K562 (cell line): ENCODE data around the gene CSTF2T. TPM values are rescaled to one million over a fixed set of nuclear protein-coding genes. Genes with fewer than 3 reads are reported as not detected.

Experiments used
- ATAC-seq: fragments of 200-7000 bp; cut with Tn5 transposase; 3 replicates; pipeline ENCODE4 v1.9.1; 2020; ENCODE audit warnings: moderate library complexity
- BruUV-seq: library from RNA; stranded (reverse); fragments of 400-500 nt; replicated peaks from 2 replicates; lab custom pipeline; 2021; lab: Mats Ljungman, UMichigan
- CTCF ChIA-PET: fragments of 300-600 bp; formaldehyde crosslinking; extraction: SDS; loops from one replicate; lab custom pipeline; 2021; ENCODE audit warnings: low intra/inter-chr PET ratio; lab: Yijun Ruan, JAX
- POLR2A ChIA-PET: fragments of 300-600, 350-650 bp; sonication (Branson Sonifier 250); formaldehyde crosslinking; extraction: SDS; loops from one replicate; lab custom pipeline; 2021; ENCODE audit warnings: antibody characterized with exemption, inconsistent platforms; lab: Yijun Ruan, JAX
- DNase-seq, 4 experiments: peaks; one replicate each; pipeline versions ENCODE4 v3.0.0 to v3.0.0-alpha.2; 2011 to 2018; ENCODE audit warnings: low spot score in 3 of 4, mixed read lengths in 3 of 4; ENCODE audit errors: extremely low read depth in 1 of 4
- FAIRE-seq: peaks from 2 replicates; lab custom pipeline; 2011; peaks lifted over from hg19 to GRCh38; lab: Jason Lieb, UNC
- H2AFZ ChIP-seq: 2 replicates; pipeline ENCODE4 v1.6.0; 2011; ENCODE audit warnings: low read depth, low read length, control low read depth, inconsistent platforms
- H3K27ac ChIP-seq: fragments of 200-600 bp; 3 replicates; pipeline ENCODE4 v1.8.0; 2011; ENCODE audit warnings: low read depth, mild to moderate bottlenecking, control low read depth, inconsistent platforms, low read length, moderate library complexity, mixed read lengths; ENCODE audit errors: extremely low read depth
- H3K27me3 ChIP-seq, 2 experiments: fragments of 300-600 bp in 1 of 2; 2 replicates in 1 of 2; 3 replicates in 1 of 2; pipeline versions ENCODE4 v1.6.0 to v1.8.0; 2011; ENCODE audit warnings: inconsistent platforms in 2 of 2, low read length in 2 of 2, mild to moderate bottlenecking in 1 of 2, mixed read lengths in 1 of 2, moderate library complexity in 1 of 2; ENCODE audit not compliant: control insufficient read depth in 2 of 2, insufficient read depth in 2 of 2
- H3K36me3 ChIP-seq: fragments of 300-600 bp; 3 replicates; pipeline ENCODE4 v1.8.0; 2011; ENCODE audit warnings: mild to moderate bottlenecking, low read length, inconsistent platforms; ENCODE audit not compliant: control insufficient read depth, insufficient read depth
- H3K4me1 ChIP-seq, 2 experiments: fragments of 200-600 bp in 1 of 2; replicated peaks in 1 of 2; 2 replicates in 1 of 2; 3 replicates in 1 of 2; pipeline versions ENCODE4 v1.5.1 to v1.8.0; 2011; ENCODE audit warnings: inconsistent platforms in 2 of 2, low read length in 2 of 2, mild to moderate bottlenecking in 1 of 2, mixed read lengths in 1 of 2, moderate library complexity in 1 of 2; ENCODE audit not compliant: control insufficient read depth in 2 of 2, insufficient read depth in 2 of 2
- H3K4me2 ChIP-seq: 2 replicates; pipeline ENCODE4 v1.6.1; 2011; ENCODE audit warnings: low read length, control low read depth, inconsistent platforms, mixed read lengths; ENCODE audit not compliant: insufficient read depth
- H3K4me3 ChIP-seq: fragments of 200-600 bp; sonication (generic), shearing (Covaris generic); 2 replicates; pipeline ENCODE4 v1.5.1; 2016; ENCODE audit warnings: control low read depth, inconsistent platforms
- H3K79me2 ChIP-seq: fragments of 200-600 bp; 3 replicates; pipeline ENCODE4 v1.8.0; 2011; ENCODE audit warnings: low read length, inconsistent platforms; ENCODE audit not compliant: control insufficient read depth, insufficient read depth
- H3K9ac ChIP-seq, 2 experiments: 2 replicates each; pipeline versions ENCODE4 v1.6.0 to v1.6.1; 2011; ENCODE audit warnings: low read depth in 2 of 2, low read length in 2 of 2, control low read depth in 1 of 2, inconsistent platforms in 1 of 2, mild to moderate bottlenecking in 1 of 2, mixed read lengths in 1 of 2; ENCODE audit not compliant: insufficient read depth in 1 of 2
- H3K9me1 ChIP-seq: one replicate; pipeline ENCODE4 v1.6.0; 2011; ENCODE audit warnings: inconsistent platforms, mild to moderate bottlenecking, low read length, moderate library complexity; ENCODE audit not compliant: control insufficient read depth, insufficient read depth
- H3K9me3 ChIP-seq: replicated peaks from 2 replicates; pipeline ENCODE4 v1.5.1; 2011; ENCODE audit warnings: low read depth, low read length, inconsistent platforms; ENCODE audit not compliant: control insufficient read depth, insufficient read depth
- H4K20me1 ChIP-seq: replicated peaks from 2 replicates; pipeline ENCODE4 v1.6.1; 2011; ENCODE audit warnings: low read length, inconsistent platforms, mixed read lengths; ENCODE audit not compliant: control insufficient read depth, insufficient read depth
- KAT2B ChIP-seq: IDR thresholded peaks from one replicate; pipeline ENCODE4 v1.6.1; 2012; ENCODE audit warnings: low read depth, mild to moderate bottlenecking, control low read depth, inconsistent platforms, low read length, moderate library complexity
- ZBTB11 ChIP-seq, 3 experiments: fragments of 200-800 bp in 1 of 3; fragments of 250-450 bp in 1 of 3; fragments of 450-650 bp in 1 of 3; sonication (Bioruptor Pico) in 1 of 3; sonication (Bioruptor generic) in 1 of 3; formaldehyde crosslinking in 1 of 3; IDR thresholded peaks; 2 replicates each; pipeline versions ENCODE4 v1.6.1 to v1.8.0; 2016 to 2022; ENCODE audit warnings: mild to moderate bottlenecking in 2 of 3, missing genetic modification characterization in 2 of 3, missing compliant biosample characterization in 1 of 3, moderate library complexity in 1 of 3
- ZFPM2 ChIP-seq: fragments of 250-450 bp; sonication (Bioruptor Pico); IDR thresholded peaks from 2 replicates; pipeline ENCODE4 v1.5.1; 2022; ENCODE audit warnings: mild to moderate bottlenecking
- ZKSCAN1 ChIP-seq: fragments of 150-350 bp; IDR thresholded peaks from 2 replicates; pipeline ENCODE4 v1.6.1; 2016; ENCODE audit warnings: low read depth, low read length
- ZNF197 ChIP-seq: fragments of 200-800 bp; sonication (Bioruptor generic); IDR thresholded peaks from 2 replicates; pipeline ENCODE4 v1.6.1; 2016; ENCODE audit warnings: low read depth, missing genetic modification characterization, missing compliant biosample characterization
- ZNF277 ChIP-seq: fragments of 250-450 bp; sonication (Bioruptor Pico); IDR thresholded peaks from 2 replicates; pipeline ENCODE4 v1.8.0; 2022; ENCODE audit warnings: inconsistent platforms, mild to moderate bottlenecking, moderate library complexity, borderline replicate concordance
- in situ Hi-C: fragments of 300-500 bp; cut with MboI; formaldehyde crosslinking; loops from 4 replicates; pipeline ENCODE4 v1.15.0; 2018; ENCODE audit warnings: inconsistent platforms, mixed read lengths
- intact Hi-C: fragments of 100-400 bp; cut with micrococcal nuclease; formaldehyde crosslinking; loops from 2 replicates; pipeline ENCODE4 v1.14.2; 2022
- polyA plus RNA-seq, 8 experiments: library from polyadenylated mRNA; depleted of rRNA in 4 of 8; stranded (reverse) in 5 of 8; unstranded in 3 of 8; fragments of >200 nt; fragmentation: Nextera tagmentation in 2 of 8; fragmentation: Illumina TruSeq in 1 of 8; extraction: Ambion mirVana in 2 of 8; extraction: Trizol in 1 of 8; gene quantifications; 2 replicates each; pipeline versions ENCODE4 v1.2.1 to v1.2.3, GENCODE V29; 2011 to 2014; ENCODE audit warnings: inconsistent platforms in 1 of 8, missing spikeins in 1 of 8
- total RNA-seq, 7 experiments: library from RNA; depleted of rRNA in 6 of 7; stranded (reverse); fragments of >200 nt in 6 of 7; fragmentation: Illumina TruSeq in 2 of 7; extraction: Trizol in 2 of 7; gene quantifications; 2 replicates each; pipeline versions ENCODE4 v1.2.1 to v1.2.3, GENCODE V29; 2011 to 2021; ENCODE audit warnings: low replicate concordance in 1 of 7

The CSTF2T gene
- total and polyA plus RNA-seq, 9 of the 15 experiments (the other 6 are each of a cell fraction or from before 2014, with no cell fraction given), result 10.3 to 32.4 (median 24.2) TPM

- intact Hi-C loops (no loop called here), in situ Hi-C loops (no loop called here)
- H3K9ac ChIP-seq, result no peak overlapping the region
- no peaks in the 10 kb centered on the region for H4K20me1 ChIP-seq
- ChIA-PET CTCF (no interaction called here), POLR2A (no interaction called here)
- no peak overlapping the region for H3K27ac ChIP-seq
- no peak for FAIRE-seq
- no peak for TF ChIP-seq KAT2B
- no peak for TF ChIP-seq ZKSCAN1
- no peaks in the 10 kb centered on the region for H3K36me3 ChIP-seq
- no peaks in the 10 kb centered on the region for H3K9me1 ChIP-seq
- DNase-seq, result no peak
- no peaks in the 10 kb centered on the region for H3K4me1 ChIP-seq
- H3K4me3 ChIP-seq, result no peak overlapping the region
- H3K9me3 ChIP-seq, result no peaks in the 10 kb centered on the region
- H3K4me2 ChIP-seq, result no peak overlapping the region
- ATAC-seq, result no peak
- no peaks in the 10 kb centered on the region for H3K79me2 ChIP-seq
- no TSS peak for BruUV-seq
- no peaks in the 10 kb centered on the region for H3K27me3 ChIP-seq
- no peak overlapping the region for H2AFZ ChIP-seq
Measured at GRCh38 chr10:51675088-51675487, 24.3 kb downstream of the CSTF2T start.

GRCh38 chr10:51672039-51672535 lies 27.3 kb downstream of the CSTF2T start:
- Histone ChIP-seq H3K27ac (no peak overlapping the region), H3K4me2 (no peak overlapping the region), H3K27me3 (no peaks in the 10 kb centered on the region), H3K9ac (no peak overlapping the region), H2AFZ (no peak overlapping the region), H3K9me3 (no peaks in the 10 kb centered on the region; the same call in 1 of the 2 replicates), H3K36me3 (no peaks in the 10 kb centered on the region), H3K4me3 (no peak overlapping the region), H3K4me1 (no peaks in the 10 kb centered on the region), H3K9me1 (no peaks in the 10 kb centered on the region), H3K79me2 (no peaks in the 10 kb centered on the region), H4K20me1 (no peaks in the 10 kb centered on the region)
- TF ChIP-seq ZNF197 (CRISPR knock-in tag) (no peak), ZFPM2 (CRISPR knock-in tag) (no peak), ZBTB11 (CRISPR knock-in tag; IDR thresholded peaks at IDR 0.05) (no peak), ZNF277 (CRISPR knock-in tag) (no peak)
- CTCF ChIA-PET, result no interaction called here
- ATAC-seq (no peak), FAIRE-seq (no peak), DNase-seq (no peak)
- intact Hi-C loops, result no loop called here
- no TSS peak for BruUV-seq
- in situ Hi-C loops, result no loop called here
- POLR2A ChIA-PET, result no interaction called here
